HG03575 (cell line): ENCODE data around the gene SESN1.
"Not testable (repeated sequence)": the region's sequence is repeated elsewhere in the genome, so short reads cannot be mapped to it uniquely, and the experiment has no call there.

Experiments used
- ATAC-seq: cut with Tn5 transposase; IDR thresholded peaks from one replicate; pipeline ENCODE4 v1.9.1; 2021; ENCODE audit not compliant: unreplicated experiment, insufficient number of reproducible peaks, low FRiP score; ENCODE audit errors: extremely low read depth

The SESN1 gene

DNA sequence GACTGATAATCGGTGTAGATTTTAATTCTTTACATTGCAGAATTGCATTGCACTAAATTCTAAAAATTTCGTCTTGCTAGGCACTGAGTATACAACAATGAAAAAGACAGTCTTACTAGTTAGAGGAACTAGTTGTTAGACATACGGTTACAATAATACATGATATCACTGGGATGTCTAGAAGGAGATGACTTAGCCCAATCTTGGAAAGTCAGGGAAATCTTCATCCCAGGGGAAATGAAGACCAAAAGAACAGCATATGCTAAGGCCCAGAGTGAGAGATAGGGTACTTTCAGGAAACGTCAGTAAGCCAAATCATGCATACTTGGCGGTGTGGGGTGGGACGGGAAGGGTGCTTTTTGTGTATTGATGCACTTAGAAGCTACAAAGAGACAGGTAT, 1.6 kb upstream of the SESN1 start:
- no peak for ATAC-seq

GRCh38 chr6:109095835-109096084, 1.1 kb upstream of the SESN1 start:
- ATAC-seq: no peak

GRCh38 chr6:109095036-109095834, 589 bp upstream of the SESN1 start, which contains the start of gene CEP57L1:
Gene CEP57L1, plus strand, starts transcription at chr6:109095507. Its CDS starts 49,715 bp downstream, at chr6:109145222.
- peak; percentile 38 for ATAC-seq

DNA sequence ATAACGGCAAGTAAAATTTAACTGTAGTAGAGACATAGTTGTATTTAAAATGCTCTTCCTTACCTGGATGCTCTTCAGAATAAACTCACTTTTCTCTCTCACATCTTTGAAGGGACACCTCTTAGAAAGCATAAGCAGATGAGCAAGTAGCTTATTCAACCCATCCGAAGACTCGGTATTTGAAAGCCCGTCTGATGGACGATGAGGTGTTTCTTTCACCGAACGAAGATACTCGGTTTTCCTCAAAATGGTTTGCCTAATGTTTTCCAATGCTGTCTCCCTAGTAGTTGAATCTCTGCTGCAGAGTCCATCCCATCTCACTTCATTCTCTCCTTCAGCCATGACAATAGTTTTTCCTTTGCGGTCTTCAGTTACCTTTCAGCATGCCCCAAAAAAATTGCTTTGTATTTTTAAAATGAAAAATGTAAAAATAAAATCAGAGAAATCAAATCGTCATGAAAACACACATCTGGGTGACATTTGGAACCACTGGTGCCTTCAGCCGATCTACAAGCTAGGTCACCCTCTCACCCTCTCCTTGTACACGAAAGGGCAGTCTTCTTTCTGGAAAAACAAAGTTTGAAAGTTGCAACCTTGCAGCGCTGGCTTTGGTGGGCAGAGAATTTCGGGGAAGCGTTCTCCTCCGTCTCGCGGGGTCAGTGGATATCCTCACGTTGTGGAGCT, 772 bp downstream of the SESN1 start:
- peak; percentile 1 for ATAC-seq

DNA sequence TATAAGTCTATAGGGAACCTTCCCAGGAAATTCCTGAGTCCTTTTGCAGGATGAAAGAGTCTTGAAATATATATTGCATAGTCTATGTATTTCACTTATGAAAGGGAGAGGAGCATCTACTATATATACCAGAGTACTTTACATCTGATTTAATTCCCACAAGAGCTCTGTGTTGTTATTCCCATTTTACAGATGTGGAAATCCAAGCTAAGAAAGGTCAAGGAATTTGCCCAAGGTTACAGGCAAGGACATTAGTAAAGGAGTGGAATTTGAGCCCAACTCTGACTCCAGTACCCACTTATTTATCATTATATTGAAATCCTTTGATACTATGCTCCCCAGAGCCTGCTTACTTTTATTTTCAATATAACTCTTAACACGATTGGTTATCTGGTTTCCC, 2.6 kb downstream of the SESN1 start:
- ATAC-seq: no peak

DNA sequence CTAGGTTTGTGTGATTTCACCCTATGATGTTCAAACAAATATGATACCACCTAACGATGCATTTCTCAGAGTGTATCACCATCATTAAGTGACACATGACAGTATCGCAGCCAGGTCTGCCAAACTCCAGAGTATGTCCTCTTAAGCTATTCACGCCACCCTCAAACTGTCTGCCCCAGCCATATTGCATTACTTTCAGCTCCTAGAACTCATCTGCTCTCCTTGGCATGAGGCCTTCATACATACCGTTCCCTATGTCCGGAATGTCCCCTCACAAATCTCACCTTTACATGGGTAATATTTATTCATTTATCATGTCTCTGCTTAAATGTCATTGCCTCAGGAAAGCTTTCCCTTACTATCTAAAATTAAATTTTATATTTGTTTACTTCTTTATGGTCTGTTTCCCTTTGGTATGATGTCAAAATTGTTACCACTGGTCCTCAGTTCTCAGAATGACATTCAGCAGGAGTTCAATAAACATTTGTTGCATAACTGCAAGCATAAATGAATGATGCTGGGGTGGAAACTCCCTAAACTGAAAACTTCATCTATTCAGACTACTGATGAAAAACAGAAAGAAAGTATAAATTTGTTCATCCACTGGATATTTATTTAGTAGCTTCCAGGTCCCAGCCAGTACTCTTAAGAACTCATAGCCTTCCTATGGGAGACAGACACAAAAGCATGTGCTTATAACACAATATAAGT, 3.2 kb downstream of the SESN1 start:
- ATAC-seq: no peak

DNA sequence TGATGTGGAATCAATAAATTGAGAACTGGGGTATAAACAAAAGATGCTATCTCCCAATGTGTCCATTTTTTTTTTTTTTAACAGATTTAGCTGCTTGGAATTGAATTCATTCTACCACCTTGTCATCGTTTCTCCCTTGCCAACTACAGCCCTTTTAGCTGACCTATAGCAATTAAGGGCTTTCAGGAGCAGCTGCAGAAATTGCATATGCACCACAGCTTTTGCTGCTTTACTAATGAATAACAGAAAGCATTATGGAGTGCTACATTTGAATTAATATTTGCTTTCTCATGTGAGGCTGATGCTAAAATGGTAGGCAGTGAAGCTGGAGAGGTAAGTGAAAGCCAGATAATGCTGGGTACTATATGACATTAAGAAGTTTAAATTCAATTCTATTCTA, 5.7 kb downstream of the SESN1 start:
- no peak for ATAC-seq

DNA sequence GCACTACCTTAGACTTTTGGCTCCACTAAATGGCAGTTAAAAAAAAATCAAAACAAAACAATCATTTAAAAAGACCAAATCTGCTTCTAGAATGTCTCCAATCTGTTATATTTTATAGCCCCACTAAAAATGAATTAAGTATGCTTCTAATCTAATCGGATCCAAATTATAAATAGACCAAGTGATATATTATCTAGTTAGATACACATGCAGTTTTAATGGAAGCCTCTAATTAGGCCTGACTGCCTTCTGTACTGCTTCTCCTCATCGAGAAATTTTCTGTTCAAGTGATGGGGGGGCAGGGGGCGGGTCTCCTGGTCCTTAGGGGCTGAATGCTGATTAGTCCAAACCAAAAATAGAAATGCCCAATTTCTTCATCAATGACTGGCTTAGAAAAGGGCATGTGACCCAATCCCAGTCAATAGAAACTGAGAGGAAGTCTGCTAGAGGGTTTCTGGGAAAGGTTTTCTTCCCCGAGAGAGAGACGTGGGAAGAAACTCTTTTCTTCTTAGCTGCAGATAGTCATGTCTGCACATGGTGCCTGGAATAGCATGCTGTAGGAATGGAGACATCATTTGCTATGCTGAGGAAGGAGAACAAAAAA, 6.9 kb downstream of the SESN1 start:
- ATAC-seq: no peak

- ATAC-seq: not testable (repeated sequence)
These were observed 10.5 kb downstream of the SESN1 start for GRCh38 chr6:109084146-109084545.

DNA sequence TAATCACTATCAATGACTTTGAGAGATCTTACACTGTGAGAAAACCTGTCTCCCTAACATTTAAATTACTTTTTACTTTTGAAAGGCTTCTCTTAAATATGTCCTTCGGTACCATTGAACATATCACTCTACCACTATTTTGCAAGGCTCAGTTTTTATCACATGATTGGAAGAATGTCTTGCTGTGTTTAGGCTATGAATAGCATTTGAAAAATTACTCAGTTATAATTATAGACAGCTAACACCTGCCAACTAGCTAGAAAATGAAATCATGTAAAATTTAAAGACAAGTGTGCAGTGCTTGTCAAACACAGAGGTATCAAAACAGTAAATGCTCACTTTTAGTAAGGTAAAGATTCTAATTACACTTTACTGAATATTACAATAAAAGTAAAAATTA, 11.0 kb downstream of the SESN1 start:
- ATAC-seq: no peak

DNA sequence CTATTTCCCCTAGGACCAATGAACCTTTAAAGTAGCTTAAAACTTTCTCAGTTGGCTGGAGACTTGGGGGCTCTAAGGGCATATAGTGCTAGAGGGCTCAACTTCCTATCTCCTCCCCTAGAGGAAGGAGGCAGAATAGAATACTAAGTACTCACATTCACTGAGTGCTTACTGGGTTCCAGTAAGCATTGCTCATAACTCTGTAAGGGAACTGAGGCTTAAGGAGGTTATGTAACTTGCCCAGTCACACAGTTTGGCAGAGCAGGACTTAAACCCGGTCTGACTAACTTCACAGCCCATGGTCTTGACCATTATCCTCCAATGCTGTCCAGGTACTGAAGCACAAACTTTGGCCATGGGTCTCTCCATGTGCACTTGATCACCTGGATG, 12.5 kb downstream of the SESN1 start:
- ATAC-seq: no peak

GRCh38 chr6:109081516-109082187, 13.0 kb downstream of the SESN1 start:
- no peak for ATAC-seq

DNA sequence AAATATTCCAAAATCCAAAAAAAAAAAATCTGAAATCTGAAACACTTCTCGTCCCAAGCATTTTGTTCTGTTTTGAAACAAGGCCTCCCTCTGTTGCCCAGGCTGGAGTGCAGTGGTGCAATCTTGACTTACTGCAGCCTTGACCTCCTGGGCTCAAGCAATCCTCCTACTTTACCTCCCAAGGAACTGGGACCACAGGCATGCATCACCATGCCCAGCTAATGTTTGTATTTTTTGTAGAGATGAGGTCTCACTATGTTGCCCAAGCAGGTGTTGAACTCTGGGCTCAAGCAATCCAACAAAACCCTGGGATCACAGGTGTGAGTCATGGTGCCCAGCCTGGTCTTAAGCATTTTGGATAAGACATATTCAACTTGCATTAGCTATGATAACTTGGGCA, 13.6 kb downstream of the SESN1 start:
- ATAC-seq: no peak

GRCh38 chr6:109079981-109080380, 14.7 kb downstream of the SESN1 start:
- ATAC-seq: no peak

- no peak for ATAC-seq
These were observed 18.3 kb downstream of the SESN1 start for GRCh38 chr6:109076377-109076776.

DNA sequence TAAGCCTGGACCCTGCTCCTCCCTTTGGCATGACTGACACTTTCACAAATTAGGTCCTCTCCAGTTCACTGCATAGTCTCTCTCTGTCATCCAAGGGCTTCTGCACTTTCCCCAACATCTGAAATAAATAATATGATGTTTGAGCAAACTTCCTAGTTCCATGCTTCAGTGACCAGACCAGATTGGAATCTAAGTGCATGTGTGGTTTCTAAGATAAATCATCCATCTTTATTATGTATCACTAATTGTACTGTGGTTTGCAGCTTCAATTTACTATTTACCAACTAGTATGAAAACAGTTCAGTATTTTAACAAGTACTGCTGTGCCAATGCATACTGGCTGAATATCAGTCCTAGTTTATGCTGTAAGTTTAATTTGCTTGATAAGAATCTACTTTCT, 18.7 kb downstream of the SESN1 start:
- no peak for ATAC-seq

DNA sequence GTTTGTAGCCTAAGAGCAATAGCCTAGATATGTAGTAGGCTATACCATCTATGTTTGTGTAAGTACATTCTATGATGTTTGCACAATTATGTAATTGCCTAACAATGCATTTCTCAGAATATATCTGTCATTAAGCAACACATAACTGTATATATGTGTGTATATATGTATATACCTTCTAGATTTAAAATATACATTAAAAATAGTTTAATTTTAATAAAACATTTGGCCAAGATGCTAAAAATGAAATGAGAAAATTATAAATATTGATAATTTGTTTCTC, 20.6 kb downstream of the SESN1 start:
- ATAC-seq: no peak

- ATAC-seq: no peak
These were observed 21.1 kb downstream of the SESN1 start for GRCh38 chr6:109073344-109074132.
